GM18870 (cell line): Measurements from ENCODE around the gene RDH12.
"Not testable (repeated sequence)": the region's sequence is repeated elsewhere in the genome, so short reads cannot be mapped to it uniquely, and the experiment has no call there.

ENCODE experiments used
- ATAC-seq: cut with Tn5 transposase; IDR thresholded peaks from one replicate; pipeline ENCODE4 v1.9.1; 2021; ENCODE audit warnings: moderate library complexity; ENCODE audit not compliant: unreplicated experiment

Gene RDH12

GRCh38 chr14:67701492-67701891, at the start of gene RDH12:
Gene RDH12 (plus strand): TSS chr14:67701886. CDS start chr14:67722643, 20,757 bp downstream.
- not testable (repeated sequence) for ATAC-seq

- ATAC-seq: no peak
These were observed 49.5 kb upstream of the RDH12 start for GRCh38 chr14:67652189-67652588.

DNA sequence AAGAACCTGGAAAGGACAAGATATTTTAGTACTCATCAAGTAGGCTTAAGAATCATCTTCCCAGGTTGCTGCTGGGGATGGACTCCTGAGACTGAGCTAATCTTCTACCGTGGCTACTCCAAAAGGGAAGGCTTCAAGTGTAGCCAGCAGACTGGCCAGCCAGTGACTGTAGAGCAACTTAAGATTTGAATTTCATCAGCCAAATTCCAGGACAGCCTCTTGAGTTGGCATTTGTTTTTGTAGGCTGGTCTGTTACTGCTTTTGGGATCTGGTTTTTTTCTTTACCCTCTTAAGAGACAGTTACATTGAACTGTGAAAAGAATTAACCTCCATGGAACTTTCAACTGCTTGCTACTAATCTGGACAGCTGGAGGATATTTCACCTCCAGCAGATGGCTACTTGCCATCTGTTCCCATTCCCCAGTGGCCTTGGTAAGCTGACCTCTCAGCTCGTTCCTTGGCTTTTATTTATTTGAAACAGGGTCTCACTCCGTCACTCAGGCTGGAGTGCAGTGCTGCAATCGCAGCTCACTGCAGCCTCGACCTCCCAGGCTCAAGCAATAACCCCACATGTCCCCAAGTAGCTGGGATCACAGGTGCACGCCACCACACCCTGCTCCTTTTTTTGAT, 47.9 kb upstream of the RDH12 start:
- ATAC-seq: no peak

DNA sequence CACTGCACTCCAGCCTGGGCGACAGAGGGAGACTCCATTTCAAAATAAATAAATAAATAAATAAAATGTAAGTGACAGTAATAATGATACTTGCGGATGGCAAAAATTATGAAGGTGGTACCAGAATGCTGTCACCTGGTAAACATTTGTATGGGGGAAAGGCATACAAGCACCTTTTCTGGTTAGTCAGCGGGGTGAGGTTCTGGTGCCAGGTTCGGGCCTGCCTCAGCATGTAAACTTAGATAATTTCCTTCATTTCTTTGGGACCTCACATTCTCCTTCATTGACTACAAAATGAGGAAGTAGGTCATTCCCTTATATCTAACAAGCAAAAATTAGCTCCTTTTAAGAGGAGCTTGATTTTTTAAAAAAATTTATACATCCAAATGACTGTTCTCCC, 38.1 kb upstream of the RDH12 start:
- no peak for ATAC-seq

- ATAC-seq: no peak
These were observed 35.8 kb upstream of the RDH12 start for GRCh38 chr14:67665868-67666267.

DNA sequence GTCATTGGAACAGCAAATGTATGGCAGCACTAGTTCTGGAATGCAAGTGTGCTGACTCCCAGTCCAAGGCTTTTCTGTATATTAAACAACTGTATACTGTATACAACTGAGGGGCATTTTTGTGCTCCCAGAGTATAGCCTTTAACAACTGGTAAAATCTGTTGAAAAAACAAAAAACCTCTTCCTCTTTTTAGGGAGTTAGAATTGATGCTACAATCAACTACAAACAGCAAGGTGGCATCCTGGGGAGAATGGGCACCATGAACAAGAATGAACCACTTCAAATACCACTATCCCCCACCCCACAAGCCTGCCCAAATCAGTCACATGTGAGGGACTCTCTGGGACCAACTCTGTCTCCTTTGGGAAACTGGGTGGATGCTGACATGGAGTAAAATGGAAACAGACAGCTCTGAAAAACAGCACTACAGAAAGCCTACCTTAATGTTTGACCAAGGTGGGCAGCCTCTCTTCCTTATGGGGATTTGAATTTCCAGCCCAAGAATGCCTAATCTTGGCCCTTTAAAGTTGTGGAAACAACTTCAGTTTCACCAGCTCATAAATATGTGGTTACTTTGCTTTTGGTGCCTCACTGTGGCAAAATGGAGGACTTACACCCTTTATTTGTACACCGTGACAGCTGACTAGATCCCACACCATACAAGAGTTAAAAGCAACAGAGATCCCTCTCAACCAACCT, 34.8 kb upstream of the RDH12 start:
- peak; percentile 49 for ATAC-seq

GRCh38 chr14:67668559-67668958, 33.1 kb upstream of the RDH12 start:
- no peak for ATAC-seq

DNA sequence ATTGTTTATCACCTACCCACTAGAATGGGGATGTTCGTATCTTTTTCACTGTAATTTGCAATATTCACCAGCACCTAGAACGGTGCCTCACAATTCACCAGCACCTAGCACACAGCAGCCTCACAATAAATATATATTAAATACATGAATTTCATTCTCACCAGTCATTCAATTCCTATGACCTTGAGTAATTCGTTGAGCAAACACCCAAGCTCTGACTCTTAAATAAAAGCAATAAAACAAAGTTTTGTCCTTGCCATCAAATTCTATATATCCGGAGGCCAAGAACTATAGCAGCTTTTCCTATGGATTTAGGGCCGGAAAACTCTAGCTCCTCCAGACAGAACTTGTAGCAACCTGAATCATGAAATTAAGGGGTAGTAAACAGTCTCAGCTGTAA, 28.2 kb upstream of the RDH12 start:
- ATAC-seq: no peak

DNA sequence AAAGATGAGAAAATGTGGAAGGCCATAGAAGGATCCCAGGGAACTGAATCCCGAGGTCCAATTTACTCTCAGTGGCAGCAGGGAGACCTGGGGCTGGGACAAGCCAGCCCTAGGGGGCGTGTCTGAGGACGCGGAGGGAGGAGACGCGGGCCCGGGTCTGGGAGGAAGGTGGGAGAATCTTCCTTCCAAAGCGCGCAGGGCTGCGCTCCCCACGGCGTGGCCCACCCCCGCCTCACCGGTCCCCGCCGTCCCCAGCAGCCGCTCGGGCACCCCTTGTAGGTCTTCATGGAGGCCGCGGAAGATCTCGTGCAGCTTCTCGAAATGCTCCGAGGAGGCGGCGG, 27.6 kb upstream of the RDH12 start:
- peak; percentile 11 for ATAC-seq

DNA sequence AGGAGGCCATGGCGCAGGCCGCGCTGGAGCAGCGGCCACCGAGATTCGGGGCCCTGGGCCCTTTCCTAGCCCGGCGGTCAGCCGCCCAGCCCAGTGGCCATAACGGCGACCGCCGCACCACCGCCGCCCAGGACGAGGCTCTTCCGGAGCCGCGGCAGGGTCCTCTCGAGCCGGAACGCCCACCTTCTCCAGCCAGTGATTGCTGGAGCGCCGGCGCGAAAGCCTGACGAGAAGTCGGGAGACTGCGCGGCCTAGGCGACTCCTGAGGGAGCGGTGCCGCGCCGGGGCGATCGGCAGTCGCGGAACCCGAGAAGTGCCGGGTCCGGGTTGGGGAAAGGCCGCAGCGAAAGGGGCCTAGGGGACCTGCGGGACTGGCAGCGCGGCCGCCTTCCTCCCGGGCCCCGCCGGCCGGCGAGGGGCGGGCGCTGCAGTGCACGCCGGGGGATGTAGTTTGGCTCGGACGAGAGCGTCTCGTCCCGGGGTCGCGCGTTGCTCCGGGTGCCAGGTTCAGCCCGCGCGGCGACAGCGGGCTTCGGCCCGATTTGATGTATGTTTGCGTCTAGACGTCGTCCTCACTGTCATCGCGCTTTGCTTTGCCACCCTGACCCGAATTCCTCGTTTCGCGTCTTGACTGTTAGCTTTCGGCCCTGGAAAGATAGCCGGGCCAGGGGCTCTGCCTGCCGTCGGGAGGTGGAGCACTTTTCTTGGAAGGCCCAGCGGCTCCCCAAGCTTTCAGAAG, 27.0 kb upstream of the RDH12 start, which contains the start of gene VTI1B:
Gene VTI1B, minus strand, starts transcription at position 153 of the 739 bp plus-strand sequence. Its CDS starts 143 bp downstream, at position 10.
- peak; percentile 70 for ATAC-seq

DNA sequence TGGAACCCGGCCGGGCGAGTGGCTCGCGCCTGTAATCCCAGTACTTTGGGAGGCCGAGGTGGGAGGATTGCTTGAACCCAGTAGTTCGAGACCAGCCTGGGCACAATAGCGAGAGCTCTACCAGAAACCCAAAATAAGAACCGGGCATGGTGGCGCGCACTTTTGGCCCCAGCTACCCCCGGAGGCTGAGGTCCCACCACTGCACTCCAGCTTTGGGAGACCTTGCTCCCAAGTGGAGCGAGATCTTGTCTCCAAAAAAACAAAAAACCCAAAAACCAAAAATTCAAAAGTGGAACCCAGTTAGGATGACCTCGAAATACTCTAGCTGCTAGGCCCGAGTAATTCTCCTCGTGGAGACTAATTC, 26.5 kb upstream of the RDH12 start:
- ATAC-seq: no peak

DNA sequence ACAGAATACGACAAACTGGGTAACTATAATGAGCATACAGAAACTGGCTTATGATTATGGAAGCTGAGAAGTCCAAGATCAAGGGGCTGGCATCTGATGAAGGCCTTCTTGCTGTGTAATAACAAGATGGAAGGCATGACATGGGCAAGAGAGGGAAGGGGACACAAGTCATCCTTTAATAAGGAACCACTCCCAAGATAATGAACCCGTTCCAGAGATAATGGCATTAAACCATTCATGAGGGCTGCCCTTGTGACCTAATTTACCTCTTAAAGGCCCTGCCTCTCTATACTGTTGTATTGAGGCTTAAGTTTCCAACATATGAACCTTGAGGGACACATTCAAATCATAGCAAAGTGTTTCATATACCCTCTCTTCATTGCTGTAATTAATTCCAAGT, 22.7 kb upstream of the RDH12 start:
- no peak for ATAC-seq

GRCh38 chr14:67680121-67680602, 21.5 kb upstream of the RDH12 start:
- peak; percentile 97 for ATAC-seq

GRCh38 chr14:67680941-67681340, 20.7 kb upstream of the RDH12 start:
- no peak for ATAC-seq

- no peak for ATAC-seq
These were observed 17.8 kb upstream of the RDH12 start for GRCh38 chr14:67683842-67684241.

- no peak for ATAC-seq
These were observed 11.7 kb upstream of the RDH12 start for GRCh38 chr14:67690011-67690410.

DNA sequence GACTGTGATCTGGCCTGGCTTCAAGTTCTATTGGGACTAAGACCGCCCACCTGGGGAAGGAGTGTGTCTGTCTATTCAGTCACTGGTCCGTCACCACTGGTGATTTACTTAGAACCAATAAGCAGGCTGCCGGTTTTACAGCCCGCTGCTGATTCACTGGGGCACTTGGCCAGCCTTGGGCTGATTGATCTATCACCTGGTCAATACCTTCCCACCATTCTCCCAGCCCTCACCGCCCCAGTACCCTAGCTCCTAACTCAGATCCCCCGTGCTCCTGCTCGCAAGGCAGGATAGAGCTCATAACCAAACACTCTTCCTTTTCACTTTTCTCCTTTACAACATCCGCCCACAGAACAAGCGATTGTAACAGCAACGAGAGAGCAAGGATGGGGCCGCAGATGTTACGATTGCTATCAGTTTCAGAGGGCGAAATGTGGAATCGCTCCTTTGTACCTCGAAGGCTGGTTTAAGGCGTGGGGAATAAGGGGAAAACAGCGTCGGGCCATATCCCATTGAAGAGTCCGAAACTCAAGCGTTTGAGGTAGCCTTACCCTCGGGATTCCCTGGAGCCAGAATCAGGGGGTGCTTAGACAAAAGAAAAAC, 6.8 kb upstream of the RDH12 start:
- peak; percentile 87 for ATAC-seq

GRCh38 chr14:67695394-67695949, 6.2 kb upstream of the RDH12 start, which contains the start of gene RDH11:
Gene RDH11 (minus strand): TSS chr14:67695764. CDS start chr14:67695703, 61 bp downstream.
- peak; percentile 80 for ATAC-seq

DNA sequence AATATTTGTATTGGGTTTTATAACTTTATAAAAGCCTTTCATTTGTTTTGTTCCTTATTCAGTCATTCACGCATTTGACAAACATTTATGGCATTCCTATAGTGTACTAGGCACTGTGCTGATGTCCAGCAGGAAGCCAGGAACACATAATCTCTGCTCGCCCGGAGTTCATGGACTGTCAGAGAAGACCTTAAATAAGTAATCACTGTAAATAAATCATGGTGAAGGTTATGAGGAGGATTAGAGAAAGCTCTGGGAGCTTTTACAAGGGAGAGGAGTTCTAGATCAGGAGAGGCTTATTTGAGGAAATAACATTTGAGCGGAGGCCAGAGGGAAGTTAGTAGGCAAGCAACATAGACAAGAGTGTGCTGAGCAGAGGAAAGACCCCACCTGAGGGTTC, 4.7 kb upstream of the RDH12 start:
- no peak for ATAC-seq

DNA sequence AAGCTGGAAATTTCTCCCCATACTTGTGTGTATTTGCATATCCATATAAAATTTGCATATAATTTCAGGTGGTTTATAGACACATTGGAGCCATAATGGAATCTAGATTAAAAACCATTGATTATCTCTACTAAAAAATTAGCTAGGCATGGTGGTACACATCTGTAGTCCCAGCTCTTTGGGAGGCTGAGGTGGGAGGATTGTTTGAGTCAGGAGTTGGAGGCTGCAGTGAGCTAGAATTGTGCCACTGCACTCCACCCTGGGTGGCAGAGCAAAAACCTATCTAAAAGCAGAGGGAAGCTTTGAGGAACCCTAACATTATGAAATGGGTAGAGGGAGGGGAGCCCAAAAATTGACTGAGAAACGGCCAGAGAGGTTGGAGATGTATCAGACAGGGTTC, 3.5 kb upstream of the RDH12 start:
- no peak for ATAC-seq

DNA sequence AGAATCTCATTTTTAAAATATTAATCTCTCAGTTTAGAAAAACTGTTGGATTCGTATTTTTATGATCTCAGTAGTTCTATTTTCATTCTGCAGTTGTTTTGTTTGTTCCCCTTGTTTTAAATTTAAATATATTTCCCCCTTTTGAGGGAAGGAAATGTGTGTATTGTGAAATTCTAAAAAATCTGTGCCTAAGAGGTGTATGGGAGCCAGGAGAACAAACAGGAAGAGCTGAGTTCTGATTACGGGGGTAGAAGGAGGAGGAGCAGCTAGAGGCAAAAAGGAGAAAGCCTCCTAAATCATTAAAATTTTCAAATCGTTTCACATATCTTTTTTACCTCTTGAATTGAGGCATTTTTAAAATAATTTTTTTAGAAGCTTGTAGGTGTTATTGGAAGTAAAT, 2.3 kb downstream of the RDH12 start:
- no peak for ATAC-seq
